Parathyroid adenoma (tissue), 2 donors: ENCODE data around the gene LRRN4.

Source experiments
- H2AFZ ChIP-seq: fragments of 300-600 bp; sonication (generic); one replicate; pipeline ENCODE4 v1.7.0; 2017; ENCODE audit warnings: antibody characterized with exemption, mild to moderate bottlenecking
- H3K27ac ChIP-seq: fragments of 300-600 bp; sonication (generic); one replicate; pipeline ENCODE4 v1.7.0; 2017
- H3K27me3 ChIP-seq: fragments of 300-600 bp; sonication (generic); one replicate; pipeline ENCODE4 v1.7.0; 2017; ENCODE audit warnings: low read length; ENCODE audit not compliant: control insufficient read depth, insufficient read depth
- H3K36me3 ChIP-seq: fragments of 300-600 bp; sonication (generic); one replicate; pipeline ENCODE4 v1.7.0; 2017; ENCODE audit warnings: low read length; ENCODE audit not compliant: control insufficient read depth, insufficient read depth
- H3K4me1 ChIP-seq: fragments of 300-600 bp; sonication (generic); one replicate; pipeline ENCODE4 v1.7.0; 2017; ENCODE audit warnings: control low read depth
- H3K4me2 ChIP-seq: fragments of 300-600 bp; sonication (generic); one replicate; pipeline ENCODE4 v1.7.0; 2017; ENCODE audit warnings: low read length
- H3K4me3 ChIP-seq: fragments of 300-600 bp; sonication (generic); one replicate; pipeline ENCODE4 v1.7.0; 2017; ENCODE audit warnings: low read depth, low read length
- H3K79me2 ChIP-seq: fragments of 300-600 bp; sonication (generic); one replicate; pipeline ENCODE4 v1.7.0; 2017; ENCODE audit warnings: control low read depth
- H3K9ac ChIP-seq: fragments of 300-600 bp; sonication (generic); one replicate; pipeline ENCODE4 v1.7.0; 2017; ENCODE audit warnings: mild to moderate bottlenecking
- H3K9me3 ChIP-seq: fragments of 300-600 bp; sonication (generic); one replicate; pipeline ENCODE4 v1.7.0; 2017; ENCODE audit warnings: low read length; ENCODE audit not compliant: control insufficient read depth
- CTCF ChIP-seq: fragments of 300-600 bp; sonication (generic); IDR thresholded peaks from one replicate; pipeline ENCODE4 v1.7.0; 2017; ENCODE audit warnings: antibody characterized with exemption, mild to moderate bottlenecking
- donor health status: primary hyperparathyroidism.

The LRRN4 gene

GRCh38 chr20:6067763-6068318, 14.0 kb upstream of the LRRN4 start:
- TF ChIP-seq CTCF = no peak
- H3K4me1 ChIP-seq = no peaks in the 10 kb centered on the region
- H3K27ac ChIP-seq = no peak overlapping the region
- no peaks in the 10 kb centered on the region for H3K27me3 ChIP-seq
- H2AFZ ChIP-seq = no peak overlapping the region
- no peaks in the 10 kb centered on the region for H3K36me3 ChIP-seq
- H3K4me2 ChIP-seq = no peak overlapping the region
- H3K79me2 ChIP-seq = no peaks in the 10 kb centered on the region
- H3K4me3 ChIP-seq = no peak overlapping the region
- no peaks in the 10 kb centered on the region for H3K9me3 ChIP-seq
- H3K9ac ChIP-seq = no peak overlapping the region

- Histone ChIP-seq H3K4me2 (no peak overlapping the region), H3K9ac (no peak overlapping the region), H3K4me1 (no peaks in the 10 kb centered on the region), H2AFZ (no peak overlapping the region), H3K27ac (no peak overlapping the region), H3K79me2 (no peaks in the 10 kb centered on the region), H3K4me3 (no peak overlapping the region), H3K36me3 (no peaks in the 10 kb centered on the region), H3K9me3 (no peaks in the 10 kb centered on the region), H3K27me3 (no peaks in the 10 kb centered on the region)
- no peak for TF ChIP-seq CTCF
Measured at GRCh38 chr20:6066582-6066981, 12.7 kb upstream of the LRRN4 start.

- no peak overlapping the region for H3K4me3 ChIP-seq
- TF ChIP-seq CTCF = no peak
- H2AFZ ChIP-seq = no peak overlapping the region
- H3K27ac ChIP-seq = no peak overlapping the region
- H3K4me2 ChIP-seq = no peak overlapping the region
- no peaks in the 10 kb centered on the region for H3K79me2 ChIP-seq
- no peak overlapping the region for H3K9ac ChIP-seq
- H3K36me3 ChIP-seq = no peaks in the 10 kb centered on the region
- H3K4me1 ChIP-seq = no peaks in the 10 kb centered on the region
- H3K27me3 ChIP-seq = no peaks in the 10 kb centered on the region
- no peaks in the 10 kb centered on the region for H3K9me3 ChIP-seq
Measured at GRCh38 chr20:6061544-6061943, 7.7 kb upstream of the LRRN4 start.

- Histone ChIP-seq H3K4me2 (no peak overlapping the region), H3K27ac (no peak overlapping the region), H3K36me3 (no peaks in the 10 kb centered on the region), H3K27me3 (no peaks in the 10 kb centered on the region), H3K4me1 (no peaks in the 10 kb centered on the region), H2AFZ (no peak overlapping the region), H3K9ac (no peak overlapping the region), H3K4me3 (no peak overlapping the region), H3K79me2 (no peaks in the 10 kb centered on the region), H3K9me3 (no peaks in the 10 kb centered on the region)
- TF ChIP-seq CTCF = no peak
Measured at GRCh38 chr20:6060213-6060612, 6.4 kb upstream of the LRRN4 start.

GRCh38 chr20:6058684-6059295, 4.9 kb upstream of the LRRN4 start:
- H3K27ac ChIP-seq = no peak overlapping the region

More at GRCh38 chr20:6058684-6059295, 4.9 kb upstream of the LRRN4 start:
- Histone ChIP-seq H3K27me3 (no peaks in the 10 kb centered on the region), H3K36me3 (no peaks in the 10 kb centered on the region), H3K4me2 (no peak overlapping the region), H3K9me3 (no peaks in the 10 kb centered on the region), H3K4me1 (peaks cover 5% of the 10 kb centered on the region), H3K9ac (no peak overlapping the region), H3K79me2 (no peaks in the 10 kb centered on the region), H3K4me3 (no peak overlapping the region), H2AFZ (no peak overlapping the region)
- TF ChIP-seq CTCF = no peak
